HEK293 (cell line): ENCODE measurements around the gene MED16.
A peak's percentile ranks its signal among the peaks of the same experiment; 100 is the strongest.

ENCODE experiments used
- AEBP2 ChIP-seq: fragments of 450-650 bp; formaldehyde crosslinking; IDR thresholded peaks from 2 replicates; pipeline ENCODE4 v1.5.1; 2016; ENCODE audit warnings: missing biosample characterization, missing genetic modification characterization, borderline replicate concordance
- EGR2 ChIP-seq: fragments of 450-650 bp; formaldehyde crosslinking; IDR thresholded peaks from 2 replicates; pipeline ENCODE4 v1.5.1; 2016; ENCODE audit warnings: low read depth, missing biosample characterization, missing genetic modification characterization
- KLF10 ChIP-seq: fragments of 450-650 bp; IDR thresholded peaks from 2 replicates; pipeline ENCODE4 v1.5.1; 2018; ENCODE audit warnings: missing biosample characterization, mild to moderate bottlenecking, missing genetic modification characterization
- KLF16 ChIP-seq: fragments of 450-650 bp; formaldehyde crosslinking; IDR thresholded peaks from 2 replicates; pipeline ENCODE4 v1.5.1; 2017; ENCODE audit warnings: missing biosample characterization, missing genetic modification characterization
- PATZ1 ChIP-seq: fragments of 450-650 bp; formaldehyde crosslinking; IDR thresholded peaks from 2 replicates; pipeline ENCODE4 v1.5.1; 2016; ENCODE audit warnings: missing biosample characterization, missing genetic modification characterization
- PRDM4 ChIP-seq: fragments of 450-650 bp; formaldehyde crosslinking; IDR thresholded peaks from 2 replicates; pipeline ENCODE4 v1.5.1; 2017; ENCODE audit warnings: missing biosample characterization, missing genetic modification characterization
- ZBTB26 ChIP-seq: fragments of 450-650 bp; formaldehyde crosslinking; optimal IDR thresholded peaks from 2 replicates; pipeline ENCODE3; 2016; ENCODE audit warnings: missing biosample characterization, mild to moderate bottlenecking, missing genetic modification characterization
- ZBTB44 ChIP-seq: fragments of 450-650 bp; IDR thresholded peaks from 2 replicates; pipeline ENCODE4 v1.5.1; 2018; ENCODE audit warnings: missing biosample characterization, mild to moderate bottlenecking, missing genetic modification characterization
- ZBTB48 ChIP-seq: fragments of 450-650 bp; formaldehyde crosslinking; IDR thresholded peaks from 2 replicates; pipeline ENCODE4 v1.5.1; 2016; ENCODE audit warnings: missing biosample characterization, missing genetic modification characterization
- ZEB2 ChIP-seq: fragments of 450-650 bp; formaldehyde crosslinking; IDR thresholded peaks from 2 replicates; pipeline ENCODE4 v1.5.1; 2016; ENCODE audit warnings: missing biosample characterization, missing genetic modification characterization
- ZFHX2 ChIP-seq: fragments of 450-650 bp; formaldehyde crosslinking; conservative IDR thresholded peaks from 2 replicates; pipeline ENCODE4 v1.5.1; 2016; ENCODE audit warnings: missing biosample characterization, missing genetic modification characterization
- ZIC2 ChIP-seq: fragments of 450-650 bp; formaldehyde crosslinking; IDR thresholded peaks from 2 replicates; pipeline ENCODE4 v1.5.1; 2016; ENCODE audit warnings: missing biosample characterization, missing genetic modification characterization
- ZNF112 ChIP-seq: fragments of 450-650 bp; formaldehyde crosslinking; IDR thresholded peaks from 2 replicates; pipeline ENCODE4 v1.5.0; 2017; ENCODE audit warnings: missing biosample characterization, missing genetic modification characterization
- ZNF184 ChIP-seq: fragments of 450-650 bp; IDR thresholded peaks from 2 replicates; pipeline ENCODE4 v1.5.1; 2018; ENCODE audit warnings: missing biosample characterization, mild to moderate bottlenecking, missing genetic modification characterization
- ZNF214 ChIP-seq: fragments of 450-650 bp; formaldehyde crosslinking; IDR thresholded peaks from 2 replicates; pipeline ENCODE4 v1.5.1; 2017; ENCODE audit warnings: missing biosample characterization, mild to moderate bottlenecking, missing genetic modification characterization, borderline replicate concordance
- ZNF518A ChIP-seq: fragments of 450-650 bp; formaldehyde crosslinking; conservative IDR thresholded peaks from 2 replicates; pipeline ENCODE4 v1.5.1; 2016; ENCODE audit warnings: low read depth, missing biosample characterization, missing genetic modification characterization
- ZNF580 ChIP-seq: fragments of 450-650 bp; formaldehyde crosslinking; IDR thresholded peaks from 2 replicates; pipeline ENCODE4 v1.5.1; 2016; ENCODE audit warnings: missing biosample characterization, missing genetic modification characterization
- ZNF664 ChIP-seq: fragments of 450-650 bp; formaldehyde crosslinking; IDR thresholded peaks from 2 replicates; pipeline ENCODE4 v1.5.1; 2016; ENCODE audit warnings: missing biosample characterization, missing genetic modification characterization

Gene MED16

GRCh38 chr19:925526-926322, 32.7 kb upstream of the MED16 start, which contains the start of gene ARID3A (continued):
- no peak for TF ChIP-seq PRDM4 (tag by site-specific recombination)
- TF ChIP-seq AEBP2 (tag by site-specific recombination) = no peak
- no peak for TF ChIP-seq ZBTB44 (tag by site-specific recombination)
- TF ChIP-seq KLF10 = peak; percentile 91
- TF ChIP-seq ZNF518A (tag by site-specific recombination) = no peak
- TF ChIP-seq ZNF580 (tag by site-specific recombination) = 0 out of 2 replicates have a peak, but pooled peaks have one; percentile 4
- peak; percentile 75 for TF ChIP-seq ZBTB26 (tag by site-specific recombination)
- no peak for TF ChIP-seq ZNF112 (tag by site-specific recombination)
- peak; percentile 61; the same call in 1 of the 2 replicates for TF ChIP-seq KLF16 (tag by site-specific recombination)
- TF ChIP-seq ZNF664 (tag by site-specific recombination) = no peak
- TF ChIP-seq ZNF184 (tag by site-specific recombination) = no peak
- no peak for TF ChIP-seq ZNF214 (tag by site-specific recombination)
- TF ChIP-seq PATZ1 (tag by site-specific recombination) = peak; percentile 61
- peak; percentile 9; the same call in 1 of the 2 replicates for TF ChIP-seq EGR2
- TF ChIP-seq ZEB2 (tag by site-specific recombination) = peak; percentile 66
- 0 out of 2 replicates have a peak, but pooled peaks have one; percentile 23 for TF ChIP-seq ZIC2 (tag by site-specific recombination)
- peak; percentile 38 for TF ChIP-seq ZFHX2 (tag by site-specific recombination)
- peak; percentile 100 for TF ChIP-seq ZBTB48 (tag by site-specific recombination)
- TF ChIP-seq, all 188 proteins: peak for 19
